Gastrocnemius medialis (tissue), 4 donors: ENCODE measurements around the gene KIF1B. TPM values are rescaled to one million over a fixed set of nuclear protein-coding genes. Genes with fewer than 3 reads are reported as not detected.
A peak's percentile ranks its signal among the peaks of the same experiment; 100 is the strongest.

Experiments used
- ATAC-seq, 2 donors: fragments of 150-250 bp; one replicate each; pipeline ENCODE4 v1.9.1; 2016
- DNase-seq, 2 donors: peaks; one replicate each; pipeline ENCODE4 v3.0.0-alpha.2; 2019
- H3K27ac ChIP-seq, 4 donors: fragments of 200-600 bp; sonication (generic); 1 replicate in 1 of 4; 2 replicates in 3 of 4; pipeline ENCODE4 v1.5.1; 2016 to 2018; ENCODE audit warnings: mild to moderate bottlenecking in 2 of 4, moderate library complexity in 1 of 4
- H3K27me3 ChIP-seq, 3 donors: fragments of 200-600 bp; sonication (generic) in 2 of 3; 1 replicate in 1 of 3; 2 replicates in 2 of 3; pipeline versions ENCODE4 v1.5.1 to v1.6.0; 2016 to 2019; ENCODE audit warnings: mild to moderate bottlenecking in 1 of 3, moderate library complexity in 1 of 3
- H3K36me3 ChIP-seq, 2 donors: fragments of 200-600 bp; sonication (generic) in 1 of 2; one replicate each; pipeline ENCODE4 v1.5.1; 2017 to 2018
- H3K4me1 ChIP-seq, 2 donors: fragments of 200-600 bp; sonication (generic) in 1 of 2; one replicate each; pipeline ENCODE4 v1.5.1; 2016 to 2017; ENCODE audit warnings: mild to moderate bottlenecking in 2 of 2
- H3K4me3 ChIP-seq, 4 donors: fragments of 200-600 bp; sonication (generic) in 3 of 4; 1 replicate in 1 of 4; 2 replicates in 3 of 4; pipeline ENCODE4 v1.5.1; 2016 to 2019; ENCODE audit warnings: mild to moderate bottlenecking in 2 of 4
- H3K9me3 ChIP-seq, 3 donors: fragments of 200-600 bp; sonication (generic) in 2 of 3; 1 replicate in 1 of 3; 2 replicates in 2 of 3; pipeline ENCODE4 v1.5.1; 2016 to 2019
- CTCF ChIP-seq, 5 experiments: fragments of 450-650 bp in 3 of 5; fragments of 200-600 bp in 2 of 5; sonication (generic) in 2 of 5; IDR thresholded peaks in 4 of 5; conservative IDR thresholded peaks in 1 of 5; 1 replicate in 4 of 5; 2 replicates in 1 of 5; pipeline ENCODE4 v1.5.1; 2016 to 2019; ENCODE audit warnings: antibody characterized with exemption in 5 of 5, mild to moderate bottlenecking in 3 of 5, moderate library complexity in 3 of 5
- POLR2A ChIP-seq, 2 donors: fragments of 450-650 bp; IDR thresholded peaks; one replicate each; pipeline ENCODE4 v1.6.1; 2017; ENCODE audit warnings: antibody characterized with exemption in 2 of 2, mild to moderate bottlenecking in 2 of 2, moderate library complexity in 2 of 2
- in situ Hi-C, 4 donors: fragments of 200-750 bp; cut with MboI; loops; one replicate each; pipeline versions ENCODE4 v1.15.0 to v1.8.0; 2017; ENCODE audit warnings: low sequenced_read_pairs in 4 of 4
- intact Hi-C: fragments of 100-400 bp; cut with DNase I; formaldehyde crosslinking; loops from one replicate; pipeline ENCODE4 v1.15.1; 2023; ENCODE audit warnings: low total_unique reads
- total RNA-seq, 4 donors: library from RNA; depleted of rRNA; stranded (reverse); fragments of >200 nt; gene quantifications; one replicate each; pipeline versions ENCODE4 v1.1.0 to v1.2.3, GENCODE V29; 2016

The KIF1B gene
- total RNA-seq, 4 donors from 2014 or later = 203 to 445 (median 306) TPM

- no peak for DNase-seq
- in situ Hi-C loops = no loop called here
- no peak for ATAC-seq
These were observed 41.4 kb upstream of the KIF1B start for GRCh38 chr1:10168912-10169514.

GRCh38 chr1:10170239-10170574 lies 40.2 kb upstream of the KIF1B start:
- no peak overlapping the region for H3K4me3 ChIP-seq
- H3K4me1 ChIP-seq = no peaks in the 10 kb centered on the region
- in situ Hi-C loops = no loop called here
- ATAC-seq (no peak), DNase-seq (no peak)
- no peak overlapping the region for H3K27ac ChIP-seq
- no peak for TF ChIP-seq POLR2A (IDR thresholded peaks at IDR 0.05)
- no peak for TF ChIP-seq CTCF (IDR thresholded peaks at IDR 0.05 in 4 of 5, conservative IDR thresholded peaks at IDR 0.05 in 1 of 5)
- intact Hi-C loops = no loop called here
- H3K9me3 ChIP-seq = no peaks in the 10 kb centered on the region
- H3K36me3 ChIP-seq = peaks cover 0 to 75% of the 10 kb centered on the region in 2 donors
- H3K27me3 ChIP-seq = no peaks in the 10 kb centered on the region

More at GRCh38 chr1:10168912-10169514, 41.4 kb upstream of the KIF1B start:
- no peaks in the 10 kb centered on the region for H3K27me3 ChIP-seq
- peaks cover 0 to 79% of the 10 kb centered on the region in 2 donors for H3K36me3 ChIP-seq
- no peak for TF ChIP-seq POLR2A (IDR thresholded peaks at IDR 0.05)
- TF ChIP-seq CTCF (IDR thresholded peaks at IDR 0.05 in 4 of 5, conservative IDR thresholded peaks at IDR 0.05 in 1 of 5) = no peak
- no peaks in the 10 kb centered on the region for H3K9me3 ChIP-seq
- H3K4me3 ChIP-seq = no peak overlapping the region
- H3K4me1 ChIP-seq = no peaks in the 10 kb centered on the region
- peak overlapping the region in 1 of 4 donors; percentile 13 for H3K27ac ChIP-seq
- intact Hi-C loops = no loop called here

- no peak overlapping the region for H3K27ac ChIP-seq
- no peak overlapping the region for H3K4me3 ChIP-seq
- H3K36me3 ChIP-seq = peaks cover 0 to 64% of the 10 kb centered on the region in 2 donors
- TF ChIP-seq POLR2A (IDR thresholded peaks at IDR 0.05) (no peak), CTCF (IDR thresholded peaks at IDR 0.05 in 4 of 5, conservative IDR thresholded peaks at IDR 0.05 in 1 of 5) (no peak)
- in situ Hi-C loops = no loop called here
- DNase-seq = no peak
- intact Hi-C loops = no loop called here
- H3K4me1 ChIP-seq = no peaks in the 10 kb centered on the region
- H3K27me3 ChIP-seq = no peaks in the 10 kb centered on the region
- no peaks in the 10 kb centered on the region for H3K9me3 ChIP-seq
- ATAC-seq = no peak
These were observed 39.1 kb upstream of the KIF1B start for GRCh38 chr1:10171105-10171767.

GRCh38 chr1:10171995-10172669 lies 38.2 kb upstream of the KIF1B start:
- H3K36me3 ChIP-seq = peaks cover 0 to 58% of the 10 kb centered on the region in 2 donors
- intact Hi-C loops = no loop called here
- no peak for DNase-seq

More at GRCh38 chr1:10171995-10172669, 38.2 kb upstream of the KIF1B start:
- Histone ChIP-seq H3K9me3 (no peaks in the 10 kb centered on the region), H3K4me3 (no peak overlapping the region), H3K4me1 (no peaks in the 10 kb centered on the region), H3K27ac (no peak overlapping the region), H3K27me3 (no peaks in the 10 kb centered on the region)
- no peak for ATAC-seq
- TF ChIP-seq CTCF (IDR thresholded peaks at IDR 0.05 in 4 of 5, conservative IDR thresholded peaks at IDR 0.05 in 1 of 5) (no peak), POLR2A (IDR thresholded peaks at IDR 0.05) (no peak)
- in situ Hi-C loops = no loop called here
